Smooth muscle cell of the umbilical artery (primary cell): Measurements from ENCODE around the gene OR10P1. TPM values are rescaled to one million over a fixed set of nuclear protein-coding genes. Genes with fewer than 3 reads are reported as not detected.

ENCODE experiments used
- total RNA-seq: library from RNA; depleted of rRNA; stranded (reverse); fragments of >200 nt; gene quantifications from 2 replicates; pipeline ENCODE4 v1.2.3, GENCODE V29; 2014

The OR10P1 gene, protein sequence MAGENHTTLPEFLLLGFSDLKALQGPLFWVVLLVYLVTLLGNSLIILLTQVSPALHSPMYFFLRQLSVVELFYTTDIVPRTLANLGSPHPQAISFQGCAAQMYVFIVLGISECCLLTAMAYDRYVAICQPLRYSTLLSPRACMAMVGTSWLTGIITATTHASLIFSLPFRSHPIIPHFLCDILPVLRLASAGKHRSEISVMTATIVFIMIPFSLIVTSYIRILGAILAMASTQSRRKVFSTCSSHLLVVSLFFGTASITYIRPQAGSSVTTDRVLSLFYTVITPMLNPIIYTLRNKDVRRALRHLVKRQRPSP
- not detected in 2 replicates for total RNA-seq

DNA sequence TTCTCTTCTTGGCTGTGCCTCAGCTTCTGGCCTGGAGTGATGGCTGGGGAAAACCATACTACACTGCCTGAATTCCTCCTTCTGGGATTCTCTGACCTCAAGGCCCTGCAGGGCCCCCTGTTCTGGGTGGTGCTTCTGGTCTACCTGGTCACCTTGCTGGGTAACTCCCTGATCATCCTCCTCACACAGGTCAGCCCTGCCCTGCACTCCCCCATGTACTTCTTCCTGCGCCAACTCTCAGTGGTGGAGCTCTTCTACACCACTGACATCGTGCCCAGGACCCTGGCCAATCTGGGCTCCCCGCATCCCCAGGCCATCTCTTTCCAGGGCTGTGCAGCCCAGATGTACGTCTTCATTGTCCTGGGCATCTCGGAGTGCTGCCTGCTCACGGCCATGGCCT is at the start of gene OR10P1:
TSS of gene OR10P1 (plus strand) at position 40 of the 400 bp plus-strand sequence. CDS start at position 40, 0 bp downstream.

Other genes with a start within 250 kb of the OR10P1 start
- not detected in 2 replicates for gene OR6C65, start 236.4 kb upstream of the OR10P1 start, total RNA-seq
- not detected in 2 replicates for gene OR6C76, start 210.6 kb upstream of the OR10P1 start, total RNA-seq
- gene OR6C2, start 192.8 kb upstream of the OR10P1 start, total RNA-seq = not detected in 2 replicates
- not detected in 2 replicates for gene OR6C70, start 166.8 kb upstream of the OR10P1 start, total RNA-seq
- gene OR6C68, start 144.5 kb upstream of the OR10P1 start, total RNA-seq = not detected in 2 replicates
- not detected in 2 replicates for gene OR6C4, start 87.3 kb upstream of the OR10P1 start, total RNA-seq
- not detected in 2 replicates for gene OR2AP1, start 64.4 kb upstream of the OR10P1 start, total RNA-seq
- 1.8 and 23.6 TPM in 2 replicates for gene ITGA7, start 71.0 kb downstream of the OR10P1 start, total RNA-seq
- 51.2 and 82.0 TPM in 2 replicates for gene BLOC1S1, start 79.2 kb downstream of the OR10P1 start, total RNA-seq
- 3.3 and 12.2 TPM in 2 replicates for gene RDH5, start 83.5 kb downstream of the OR10P1 start, total RNA-seq
- 1,176 and 2,201 TPM in 2 replicates for gene CD63, start 92.1 kb downstream of the OR10P1 start, total RNA-seq
- 4.8 and 14.8 TPM in 2 replicates for gene GDF11, start 106.2 kb downstream of the OR10P1 start, total RNA-seq
- 56.7 and 69.2 TPM in 2 replicates for gene SARNP, start 180.8 kb downstream of the OR10P1 start, total RNA-seq
- 16.1 and 19.9 TPM in 2 replicates for gene ORMDL2, start 181.1 kb downstream of the OR10P1 start, total RNA-seq
- gene DNAJC14, start 192.7 kb downstream of the OR10P1 start, total RNA-seq = 53.1 and 64.4 TPM in 2 replicates
- gene MMP19, start 206.0 kb downstream of the OR10P1 start, total RNA-seq = 5.6 and 7.4 TPM in 2 replicates